ENCODE data around the gene RTL10.

- no peak for TF ChIP-seq CTCF (conservative IDR thresholded peaks at IDR 0.05)
- TF ChIP-seq ZFX (IDR thresholded peaks at IDR 0.05) = no peak
Measured at GRCh38 chr22:19885841-19886592, 31.3 kb upstream of the RTL10 start.
